Parathyroid adenoma (tissue), 2 donors: Measurements from ENCODE around the gene RNF44.
"Not testable (repeated sequence)": the region's sequence is repeated elsewhere in the genome, so short reads cannot be mapped to it uniquely, and the experiment has no call there.

Experiments used
- H2AFZ ChIP-seq: fragments of 300-600 bp; sonication (generic); one replicate; pipeline ENCODE4 v1.7.0; 2017; ENCODE audit warnings: antibody characterized with exemption, mild to moderate bottlenecking
- H3K27ac ChIP-seq: fragments of 300-600 bp; sonication (generic); one replicate; pipeline ENCODE4 v1.7.0; 2017
- H3K27me3 ChIP-seq: fragments of 300-600 bp; sonication (generic); one replicate; pipeline ENCODE4 v1.7.0; 2017; ENCODE audit warnings: low read length; ENCODE audit not compliant: control insufficient read depth, insufficient read depth
- H3K36me3 ChIP-seq: fragments of 300-600 bp; sonication (generic); one replicate; pipeline ENCODE4 v1.7.0; 2017; ENCODE audit warnings: low read length; ENCODE audit not compliant: control insufficient read depth, insufficient read depth
- H3K4me1 ChIP-seq: fragments of 300-600 bp; sonication (generic); one replicate; pipeline ENCODE4 v1.7.0; 2017; ENCODE audit warnings: control low read depth
- H3K4me2 ChIP-seq: fragments of 300-600 bp; sonication (generic); one replicate; pipeline ENCODE4 v1.7.0; 2017; ENCODE audit warnings: low read length
- H3K4me3 ChIP-seq: fragments of 300-600 bp; sonication (generic); one replicate; pipeline ENCODE4 v1.7.0; 2017; ENCODE audit warnings: low read depth, low read length
- H3K79me2 ChIP-seq: fragments of 300-600 bp; sonication (generic); one replicate; pipeline ENCODE4 v1.7.0; 2017; ENCODE audit warnings: control low read depth
- H3K9ac ChIP-seq: fragments of 300-600 bp; sonication (generic); one replicate; pipeline ENCODE4 v1.7.0; 2017; ENCODE audit warnings: mild to moderate bottlenecking
- H3K9me3 ChIP-seq: fragments of 300-600 bp; sonication (generic); one replicate; pipeline ENCODE4 v1.7.0; 2017; ENCODE audit warnings: low read length; ENCODE audit not compliant: control insufficient read depth
- TF ChIP-seq, protein P1 (sequence below): fragments of 300-600 bp; sonication (generic); IDR thresholded peaks from one replicate; pipeline ENCODE4 v1.7.0; 2017; ENCODE audit warnings: antibody characterized with exemption, mild to moderate bottlenecking
- donor health status: primary hyperparathyroidism.

The RNF44 gene

GRCh38 chr5:176491901-176492300 is 45.3 kb downstream of the RNF44 start:
- no peak overlapping the region for H2AFZ ChIP-seq
- TF ChIP-seq, protein P1, sequence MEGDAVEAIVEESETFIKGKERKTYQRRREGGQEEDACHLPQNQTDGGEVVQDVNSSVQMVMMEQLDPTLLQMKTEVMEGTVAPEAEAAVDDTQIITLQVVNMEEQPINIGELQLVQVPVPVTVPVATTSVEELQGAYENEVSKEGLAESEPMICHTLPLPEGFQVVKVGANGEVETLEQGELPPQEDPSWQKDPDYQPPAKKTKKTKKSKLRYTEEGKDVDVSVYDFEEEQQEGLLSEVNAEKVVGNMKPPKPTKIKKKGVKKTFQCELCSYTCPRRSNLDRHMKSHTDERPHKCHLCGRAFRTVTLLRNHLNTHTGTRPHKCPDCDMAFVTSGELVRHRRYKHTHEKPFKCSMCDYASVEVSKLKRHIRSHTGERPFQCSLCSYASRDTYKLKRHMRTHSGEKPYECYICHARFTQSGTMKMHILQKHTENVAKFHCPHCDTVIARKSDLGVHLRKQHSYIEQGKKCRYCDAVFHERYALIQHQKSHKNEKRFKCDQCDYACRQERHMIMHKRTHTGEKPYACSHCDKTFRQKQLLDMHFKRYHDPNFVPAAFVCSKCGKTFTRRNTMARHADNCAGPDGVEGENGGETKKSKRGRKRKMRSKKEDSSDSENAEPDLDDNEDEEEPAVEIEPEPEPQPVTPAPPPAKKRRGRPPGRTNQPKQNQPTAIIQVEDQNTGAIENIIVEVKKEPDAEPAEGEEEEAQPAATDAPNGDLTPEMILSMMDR: no peak
- no peak overlapping the region for H3K4me3 ChIP-seq
- H3K36me3 ChIP-seq: no peaks in the 10 kb centered on the region
- H3K9me3 ChIP-seq: no peaks in the 10 kb centered on the region
- H3K79me2 ChIP-seq: peaks cover 17% of the 10 kb centered on the region
- H3K27ac ChIP-seq: no peak overlapping the region
- peaks cover 6% of the 10 kb centered on the region for H3K4me1 ChIP-seq
- no peak overlapping the region for H3K4me2 ChIP-seq
- H3K27me3 ChIP-seq: no peaks in the 10 kb centered on the region
- no peak overlapping the region for H3K9ac ChIP-seq

DNA sequence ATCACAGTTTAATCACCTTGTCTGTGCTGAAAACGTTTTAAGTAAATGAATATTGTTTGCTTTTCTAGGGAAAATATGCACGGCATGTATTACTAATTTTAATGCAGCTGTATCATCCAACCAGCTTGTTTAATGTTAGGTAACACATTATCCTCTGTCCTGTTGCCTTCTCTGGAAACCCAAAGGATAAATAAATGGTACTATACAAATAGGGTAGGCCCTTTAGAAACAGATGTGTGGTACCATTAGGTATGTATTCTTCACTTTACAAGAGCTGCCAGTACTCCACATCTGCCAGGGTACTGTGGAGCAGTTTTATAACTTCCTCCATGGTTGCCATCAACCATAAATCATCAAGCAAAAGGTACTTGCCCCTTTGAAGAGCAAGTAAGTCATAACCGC is 46.1 kb downstream of the RNF44 start:
- H2AFZ ChIP-seq: no peak overlapping the region
- TF ChIP-seq, protein P1: no peak
- peaks cover 22% of the 10 kb centered on the region for H3K79me2 ChIP-seq
- H3K36me3 ChIP-seq: no peaks in the 10 kb centered on the region
- no peak overlapping the region for H3K27ac ChIP-seq
- no peak overlapping the region for H3K4me2 ChIP-seq
- H3K9me3 ChIP-seq: no peaks in the 10 kb centered on the region
- H3K9ac ChIP-seq: no peak overlapping the region
- peaks cover 6% of the 10 kb centered on the region for H3K4me1 ChIP-seq
- H3K4me3 ChIP-seq: no peak overlapping the region
- H3K27me3 ChIP-seq: no peaks in the 10 kb centered on the region

- Histone ChIP-seq H3K4me1 (peaks cover 6% of the 10 kb centered on the region), H3K4me2 (no peak overlapping the region), H3K27ac (no peak overlapping the region), H3K9ac (no peak overlapping the region), H3K79me2 (peaks cover 24% of the 10 kb centered on the region), H3K36me3 (no peaks in the 10 kb centered on the region), H3K9me3 (no peaks in the 10 kb centered on the region), H3K4me3 (no peak overlapping the region), H3K27me3 (no peaks in the 10 kb centered on the region), H2AFZ (no peak overlapping the region)
- TF ChIP-seq, protein P1: no peak
Measured at GRCh38 chr5:176490301-176490700, 46.9 kb downstream of the RNF44 start.

- Histone ChIP-seq H3K9ac (no peak overlapping the region), H2AFZ (no peak overlapping the region), H3K4me2 (no peak overlapping the region), H3K9me3 (no peaks in the 10 kb centered on the region), H3K4me1 (peaks cover 6% of the 10 kb centered on the region), H3K4me3 (no peak overlapping the region), H3K27ac (no peak overlapping the region), H3K79me2 (peaks cover 27% of the 10 kb centered on the region), H3K36me3 (no peaks in the 10 kb centered on the region), H3K27me3 (no peaks in the 10 kb centered on the region)
- TF ChIP-seq, protein P1: no peak
Measured at GRCh38 chr5:176489077-176489476, 48.1 kb downstream of the RNF44 start.

DNA sequence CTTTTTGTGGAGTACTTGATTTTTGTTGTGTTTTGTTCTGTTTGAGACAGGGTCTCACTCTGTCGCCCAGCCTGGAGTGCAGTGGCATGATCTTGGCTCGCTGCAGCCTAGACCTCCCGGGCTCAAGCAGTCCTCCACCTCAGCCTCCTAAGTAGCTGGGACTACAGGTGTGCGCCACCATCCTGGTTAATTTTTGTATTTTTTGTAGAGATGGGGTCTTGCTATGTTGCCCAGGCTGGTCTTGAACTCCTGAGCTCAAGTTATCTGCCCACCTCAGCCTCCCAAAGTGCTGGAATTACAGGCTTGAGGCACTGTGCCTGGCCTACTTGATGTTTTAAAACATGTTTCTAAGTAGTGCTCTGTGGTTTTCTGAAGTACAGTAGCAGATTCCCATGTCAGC is 50.0 kb downstream of the RNF44 start:
- not testable (repeated sequence) for H3K36me3 ChIP-seq, H3K27ac ChIP-seq, H2AFZ ChIP-seq, H3K9me3 ChIP-seq, H3K27me3 ChIP-seq, H3K4me3 ChIP-seq, H3K9ac ChIP-seq, H3K4me2 ChIP-seq, H3K4me1 ChIP-seq
- peaks cover 26% of the 10 kb centered on the region for H3K79me2 ChIP-seq
